HFF-Myc (cell line): Measurements from ENCODE around the gene TOGARAM2.
"Not testable (repeated sequence)": the region's sequence is repeated elsewhere in the genome, so short reads cannot be mapped to it uniquely, and the experiment has no call there.

Source experiments
- DNase-seq: peaks from one replicate; pipeline ENCODE4 v3.0.0-alpha.2; 2011; ENCODE audit warnings: low read depth; ENCODE audit errors: extremely low read depth
- H3K4me3 ChIP-seq: replicated peaks from 2 replicates; pipeline ENCODE4 v1.5.1; 2011; ENCODE audit warnings: low read depth, mild to moderate bottlenecking, control low read depth, low read length
- TF ChIP-seq, protein P1 (sequence below): IDR thresholded peaks from 2 replicates; pipeline ENCODE4 v1.5.1; 2012; ENCODE audit warnings: mild to moderate bottlenecking, low read depth, low read length, control low read depth; ENCODE audit errors: missing control alignments

The TOGARAM2 gene

DNA sequence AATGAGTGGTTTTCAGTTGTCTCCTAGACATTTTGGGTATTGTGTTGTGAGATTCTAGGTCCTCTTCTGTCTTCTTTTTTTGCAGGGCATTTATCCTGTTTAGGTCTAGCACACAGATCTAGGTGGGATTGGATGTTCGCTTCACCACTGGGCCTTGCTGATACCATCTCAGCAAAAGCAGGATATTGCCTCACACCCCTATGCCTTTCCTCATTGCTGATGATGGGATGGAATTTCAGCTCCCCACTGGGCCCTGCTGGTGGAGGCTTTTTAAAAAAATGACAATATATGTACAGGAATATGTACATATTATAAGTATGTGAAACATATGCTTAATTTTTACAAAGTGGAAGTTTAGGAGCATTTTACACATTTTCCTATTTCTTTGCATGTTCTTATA is 5.4 kb upstream of the TOGARAM2 start:
- H3K4me3 ChIP-seq, result no peak overlapping the region
- TF ChIP-seq, protein P1, sequence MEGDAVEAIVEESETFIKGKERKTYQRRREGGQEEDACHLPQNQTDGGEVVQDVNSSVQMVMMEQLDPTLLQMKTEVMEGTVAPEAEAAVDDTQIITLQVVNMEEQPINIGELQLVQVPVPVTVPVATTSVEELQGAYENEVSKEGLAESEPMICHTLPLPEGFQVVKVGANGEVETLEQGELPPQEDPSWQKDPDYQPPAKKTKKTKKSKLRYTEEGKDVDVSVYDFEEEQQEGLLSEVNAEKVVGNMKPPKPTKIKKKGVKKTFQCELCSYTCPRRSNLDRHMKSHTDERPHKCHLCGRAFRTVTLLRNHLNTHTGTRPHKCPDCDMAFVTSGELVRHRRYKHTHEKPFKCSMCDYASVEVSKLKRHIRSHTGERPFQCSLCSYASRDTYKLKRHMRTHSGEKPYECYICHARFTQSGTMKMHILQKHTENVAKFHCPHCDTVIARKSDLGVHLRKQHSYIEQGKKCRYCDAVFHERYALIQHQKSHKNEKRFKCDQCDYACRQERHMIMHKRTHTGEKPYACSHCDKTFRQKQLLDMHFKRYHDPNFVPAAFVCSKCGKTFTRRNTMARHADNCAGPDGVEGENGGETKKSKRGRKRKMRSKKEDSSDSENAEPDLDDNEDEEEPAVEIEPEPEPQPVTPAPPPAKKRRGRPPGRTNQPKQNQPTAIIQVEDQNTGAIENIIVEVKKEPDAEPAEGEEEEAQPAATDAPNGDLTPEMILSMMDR, result no peak
- DNase-seq, result no peak

DNA sequence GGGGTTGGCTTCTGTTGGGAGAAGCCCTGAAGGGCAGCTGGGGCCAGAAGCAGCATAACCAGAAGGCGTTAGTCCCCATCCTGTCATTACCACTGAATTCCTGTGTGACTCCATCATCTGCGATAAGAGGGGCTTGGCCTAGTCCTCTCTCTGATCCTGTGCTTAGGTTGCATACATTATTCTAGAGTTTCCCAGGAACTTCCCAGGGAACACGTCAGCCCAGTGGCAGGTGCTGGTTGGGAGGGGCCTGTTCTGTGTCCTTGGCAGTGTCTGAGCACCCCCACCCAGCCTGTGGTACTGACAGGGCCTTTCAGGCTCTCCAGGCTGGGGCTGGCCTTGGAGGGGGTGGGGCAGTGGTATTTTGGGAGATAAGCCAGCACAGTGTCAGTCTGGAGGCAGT is 4.5 kb upstream of the TOGARAM2 start:
- TF ChIP-seq, protein P1, result no peak
- DNase-seq, result no peak
- H3K4me3 ChIP-seq, result no peak overlapping the region

DNA sequence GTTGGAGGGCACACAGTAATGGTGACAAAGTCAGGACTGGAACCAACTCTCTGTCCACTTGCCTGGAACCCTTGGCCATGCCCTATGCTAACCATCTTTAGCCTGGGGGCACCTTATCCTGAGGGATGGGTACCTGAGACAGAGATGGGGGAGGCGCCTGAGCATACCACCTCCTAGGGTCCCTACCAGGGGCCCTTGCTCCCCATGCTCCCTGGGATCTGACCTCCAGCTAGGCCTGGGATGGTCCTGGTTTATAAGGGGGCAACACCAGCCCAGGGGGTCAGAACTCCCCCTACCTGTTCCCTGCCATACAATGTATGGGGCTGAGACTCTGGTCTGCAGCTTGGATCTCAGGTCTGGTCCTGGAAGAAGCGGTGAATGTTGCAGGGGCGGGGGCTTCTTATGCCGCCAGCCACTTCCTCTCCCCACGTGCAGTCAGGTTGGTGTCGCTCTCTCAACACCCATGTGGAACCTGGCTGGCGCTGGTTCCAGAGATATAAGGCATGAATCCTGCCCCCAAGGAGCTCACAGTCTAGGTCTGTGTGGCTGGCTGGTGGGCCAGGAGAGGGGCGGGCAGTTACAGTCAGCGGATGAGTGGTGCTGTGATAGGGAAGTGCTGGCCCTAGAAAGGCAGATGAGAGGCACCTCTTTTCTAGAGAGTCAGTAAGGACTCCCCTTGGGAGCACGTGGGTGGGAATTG is 3.8 kb upstream of the TOGARAM2 start:
- TF ChIP-seq, protein P1, result no peak
- no peak overlapping the region for H3K4me3 ChIP-seq
- no peak for DNase-seq

DNA sequence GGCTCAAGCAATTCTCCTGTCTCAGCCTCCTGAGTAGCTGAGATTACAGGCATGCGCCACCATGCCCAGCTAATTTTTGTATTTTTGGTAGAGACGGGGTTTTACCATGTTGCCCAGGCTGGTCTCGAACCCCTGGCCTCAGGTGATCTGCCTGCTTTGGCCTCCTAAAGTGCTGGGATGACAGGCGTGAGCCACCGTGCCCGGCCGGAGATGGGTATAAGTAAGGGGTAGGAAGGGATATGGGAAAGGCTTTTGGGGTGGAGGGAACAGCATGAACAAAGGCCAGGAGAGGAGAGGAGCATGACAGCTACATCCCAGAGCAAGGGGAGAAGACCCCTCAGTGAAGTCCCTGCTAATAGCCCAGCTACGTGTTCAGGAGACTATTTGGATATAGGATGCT is 3.1 kb upstream of the TOGARAM2 start:
- H3K4me3 ChIP-seq, DNase-seq: not testable (repeated sequence)

DNA sequence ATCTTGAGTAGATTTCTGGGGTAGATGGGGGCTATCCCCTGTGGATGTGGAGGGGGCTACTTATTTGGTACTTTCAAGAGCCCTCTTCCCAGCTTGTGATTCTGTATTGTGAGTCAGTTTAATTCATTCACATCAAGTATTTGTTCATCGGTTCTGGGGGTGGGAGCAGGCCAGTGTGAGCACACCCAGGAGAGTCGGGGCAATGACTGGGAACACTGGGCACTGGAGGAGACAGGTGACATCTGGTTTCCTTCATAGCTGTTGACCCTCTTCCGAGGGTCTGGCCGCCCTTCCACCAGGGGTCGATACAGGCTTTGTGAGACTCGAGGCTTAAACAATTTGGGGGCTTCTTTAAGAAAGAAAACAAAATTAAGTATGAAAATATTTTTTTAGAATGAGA is 2.5 kb upstream of the TOGARAM2 start:
- H3K4me3 ChIP-seq, result no peak overlapping the region
- TF ChIP-seq, protein P1, result no peak
- DNase-seq, result no peak

DNA sequence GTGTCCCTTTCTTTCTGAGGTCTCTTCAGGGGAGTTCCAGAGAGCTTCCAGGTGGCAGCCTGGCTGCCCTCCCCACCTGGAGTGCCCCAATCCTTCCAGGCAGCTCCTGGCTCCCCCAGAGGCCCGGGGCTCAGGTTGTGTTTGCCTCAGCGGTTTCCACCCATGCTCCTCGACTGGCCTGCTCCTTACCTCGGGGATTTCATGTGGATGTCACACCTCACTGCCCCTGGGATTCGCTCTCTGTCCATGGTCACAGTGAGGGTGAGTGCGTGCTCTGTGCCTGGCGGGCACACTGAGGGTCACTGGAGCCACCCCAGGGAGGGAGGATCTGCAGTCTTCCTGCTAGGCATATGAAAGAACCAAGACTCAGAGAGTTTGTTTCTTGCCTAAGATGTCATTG is 2.1 kb upstream of the TOGARAM2 start:
- DNase-seq, result no peak
- TF ChIP-seq, protein P1, result no peak

DNA sequence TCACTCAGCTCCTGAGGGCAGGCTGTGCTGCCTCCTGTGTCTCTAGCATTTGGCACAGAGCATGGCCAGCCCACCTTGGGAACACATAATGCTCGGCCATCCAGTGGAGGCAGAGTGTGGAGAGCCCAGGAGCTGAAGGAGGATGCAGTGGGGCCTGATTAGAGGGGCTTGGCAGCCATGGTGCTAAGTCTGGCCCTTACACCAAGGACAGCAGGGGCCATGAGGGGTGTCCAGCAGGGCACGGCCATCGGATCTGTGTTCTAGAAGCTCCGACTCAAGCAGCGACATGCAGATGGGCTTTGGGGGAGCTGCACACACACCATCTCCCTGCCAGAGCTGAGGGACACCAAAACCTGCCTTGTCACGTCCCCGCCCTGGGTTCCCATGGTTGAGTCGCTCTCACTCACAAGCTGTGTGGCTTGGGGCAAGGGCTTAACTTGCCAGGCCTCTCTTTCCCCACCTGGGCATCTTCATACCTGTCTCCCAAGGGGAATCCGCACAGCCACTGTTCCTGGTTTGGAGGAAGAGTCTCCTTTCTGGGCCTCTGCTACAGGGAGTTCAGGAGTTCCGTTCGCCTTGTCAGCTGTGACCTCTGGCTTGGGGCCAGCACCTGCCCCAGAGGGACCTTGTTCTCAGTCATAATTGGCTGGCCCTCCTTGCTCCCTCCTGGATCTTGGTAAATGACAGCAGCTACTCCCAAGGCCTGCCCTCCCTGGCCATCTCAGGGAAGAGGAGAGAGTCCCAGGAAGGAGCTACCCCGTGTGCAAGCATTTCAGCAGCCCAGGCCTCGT is 1.3 kb upstream of the TOGARAM2 start:
- TF ChIP-seq, protein P1, result no peak
- DNase-seq, result no peak
- no peak overlapping the region for H3K4me3 ChIP-seq

More for the DNA sequence above, 2.1 kb upstream of the TOGARAM2 start:
- H3K4me3 ChIP-seq, result no peak overlapping the region
